HUES6 (cell line): Measurements from ENCODE around the gene ROBO2.

Source experiments
- H3K27ac ChIP-seq: 2 replicates; pipeline ENCODE4 v1.7.0; 2013; ENCODE audit warnings: low read depth, mild to moderate bottlenecking, low read length, inconsistent platforms
- H3K27me3 ChIP-seq: 2 replicates; pipeline ENCODE4 v1.6.1; 2013; ENCODE audit warnings: low read length; ENCODE audit not compliant: control insufficient read depth, insufficient read depth
- H3K36me3 ChIP-seq: 2 replicates; pipeline ENCODE4 v1.6.1; 2013; ENCODE audit warnings: low read length; ENCODE audit not compliant: control insufficient read depth, insufficient read depth
- H3K4me1 ChIP-seq: 2 replicates; pipeline ENCODE4 v1.6.1; 2013; ENCODE audit warnings: low read length; ENCODE audit not compliant: control insufficient read depth, insufficient read depth
- H3K4me3 ChIP-seq: 2 replicates; pipeline ENCODE4 v1.5.1; 2013; ENCODE audit warnings: low read depth, low read length
- H3K9ac ChIP-seq: one replicate; pipeline ENCODE4 v1.6.1; 2013; ENCODE audit warnings: mild to moderate bottlenecking, low read length
- H3K9me3 ChIP-seq: 2 replicates; pipeline ENCODE4 v1.6.1; 2013; ENCODE audit warnings: low read depth, low read length; ENCODE audit not compliant: control insufficient read depth, insufficient read depth

Gene ROBO2

GRCh38 chr3:77298417-77298816 lies 258.5 kb downstream of the ROBO2 start:
- no peaks in the 10 kb centered on the region for H3K36me3 ChIP-seq
- H3K9me3 ChIP-seq = no peaks in the 10 kb centered on the region
- no peaks in the 10 kb centered on the region for H3K27me3 ChIP-seq
- no peak overlapping the region for H3K27ac ChIP-seq
- no peak overlapping the region for H3K4me3 ChIP-seq
- H3K9ac ChIP-seq = no peak overlapping the region
- H3K4me1 ChIP-seq = no peaks in the 10 kb centered on the region

DNA sequence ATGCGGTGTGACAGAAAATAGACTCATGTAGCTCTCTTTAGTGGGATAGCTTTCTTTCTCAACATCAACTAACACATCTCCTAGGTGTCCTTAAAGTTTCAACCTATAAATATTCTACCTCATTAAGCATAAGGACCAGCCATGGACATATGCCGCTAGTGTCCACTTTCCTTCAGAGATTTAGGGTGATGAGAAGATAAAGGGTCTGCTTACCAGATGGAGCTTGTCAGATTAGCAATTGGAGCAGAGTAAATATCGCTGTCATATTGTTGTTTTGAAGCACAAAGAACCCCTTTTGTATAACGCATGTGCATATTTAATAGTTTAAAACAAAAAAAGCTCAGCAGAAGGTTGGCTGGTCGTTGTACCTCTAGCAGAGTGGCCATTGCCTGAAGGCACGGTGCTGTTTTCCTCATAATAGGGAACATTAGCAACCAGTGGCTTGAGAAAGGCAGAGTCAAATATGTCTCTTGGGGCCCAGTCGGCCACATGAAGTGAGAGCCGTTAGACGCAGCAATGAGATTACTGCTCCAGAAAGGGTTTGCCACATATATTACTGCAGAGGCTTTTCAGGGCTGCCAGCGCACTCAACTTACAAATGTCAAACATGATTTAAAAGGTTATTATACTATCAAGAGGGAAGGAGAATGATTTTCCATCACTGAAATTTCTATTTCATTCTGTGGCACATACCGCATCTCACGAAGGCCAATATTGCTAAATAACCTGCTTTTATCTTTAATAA lies 264.2 kb downstream of the ROBO2 start:
- Histone ChIP-seq H3K4me1 (peaks cover 18% of the 10 kb centered on the region; the same call in 1 of the 2 replicates), H3K9me3 (no peaks in the 10 kb centered on the region), H3K27ac (no peak overlapping the region), H3K36me3 (no peaks in the 10 kb centered on the region), H3K4me3 (no peak overlapping the region), H3K9ac (no peak overlapping the region), H3K27me3 (no peaks in the 10 kb centered on the region)

- H3K9ac ChIP-seq = no peak overlapping the region
- no peaks in the 10 kb centered on the region for H3K27me3 ChIP-seq
- H3K36me3 ChIP-seq = no peaks in the 10 kb centered on the region
- H3K27ac ChIP-seq = no peak overlapping the region
- peaks cover 18% of the 10 kb centered on the region; the same call in 1 of the 2 replicates for H3K4me1 ChIP-seq
- no peaks in the 10 kb centered on the region for H3K9me3 ChIP-seq
- H3K4me3 ChIP-seq = no peak overlapping the region
These were observed 264.8 kb downstream of the ROBO2 start for GRCh38 chr3:77304700-77305021.

GRCh38 chr3:77309460-77309859 lies 269.6 kb downstream of the ROBO2 start:
- Histone ChIP-seq H3K27ac (no peak overlapping the region), H3K36me3 (no peaks in the 10 kb centered on the region), H3K4me3 (no peak overlapping the region), H3K9ac (no peak overlapping the region), H3K9me3 (no peaks in the 10 kb centered on the region), H3K4me1 (peaks cover 11% of the 10 kb centered on the region; the same call in 1 of the 2 replicates), H3K27me3 (no peaks in the 10 kb centered on the region)

DNA sequence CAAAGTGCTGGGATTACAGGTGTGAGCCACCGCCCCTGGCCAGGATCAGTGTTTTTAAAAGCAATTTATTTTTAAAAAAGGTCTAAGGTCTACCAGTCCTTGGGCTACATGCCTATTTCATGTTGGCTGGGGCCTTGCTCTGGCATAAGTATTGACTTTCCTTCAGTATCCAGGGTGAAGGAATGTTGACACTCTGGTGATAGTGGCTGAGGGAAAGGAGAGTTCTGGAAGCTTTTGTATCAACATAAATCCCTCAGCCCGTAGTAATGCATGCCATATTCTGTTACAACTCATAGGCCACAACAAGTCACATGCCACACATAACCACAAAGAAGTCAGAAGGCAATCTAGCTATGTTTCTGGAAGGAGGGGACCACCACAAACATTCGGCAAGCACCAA lies 273.9 kb downstream of the ROBO2 start:
- Histone ChIP-seq H3K9ac (no peak overlapping the region), H3K4me3 (no peak overlapping the region)

GRCh38 chr3:77319711-77320110 lies 279.8 kb downstream of the ROBO2 start:
- Histone ChIP-seq H3K9me3 (no peaks in the 10 kb centered on the region), H3K36me3 (no peaks in the 10 kb centered on the region), H3K4me1 (0 out of 2 replicates have a peak, but pooled peaks cover 2% of the 10 kb centered on the region), H3K4me3 (no peak overlapping the region), H3K9ac (no peak overlapping the region), H3K27ac (no peak overlapping the region), H3K27me3 (no peaks in the 10 kb centered on the region)

More for the DNA sequence above, 273.9 kb downstream of the ROBO2 start:
- no peaks in the 10 kb centered on the region for H3K4me1 ChIP-seq
- H3K36me3 ChIP-seq = no peaks in the 10 kb centered on the region
- no peak overlapping the region for H3K27ac ChIP-seq
- no peaks in the 10 kb centered on the region for H3K9me3 ChIP-seq
- no peaks in the 10 kb centered on the region for H3K27me3 ChIP-seq

GRCh38 chr3:77320514-77320913 lies 280.6 kb downstream of the ROBO2 start:
- no peak overlapping the region for H3K27ac ChIP-seq
- no peak overlapping the region for H3K4me3 ChIP-seq
- no peak overlapping the region for H3K9ac ChIP-seq
- H3K9me3 ChIP-seq = no peaks in the 10 kb centered on the region
- H3K36me3 ChIP-seq = no peaks in the 10 kb centered on the region
- 0 out of 2 replicates have a peak, but pooled peaks cover 2% of the 10 kb centered on the region for H3K4me1 ChIP-seq
- no peaks in the 10 kb centered on the region for H3K27me3 ChIP-seq

- no peaks in the 10 kb centered on the region for H3K36me3 ChIP-seq
- H3K4me3 ChIP-seq = no peak overlapping the region
- no peaks in the 10 kb centered on the region for H3K9me3 ChIP-seq
- no peak overlapping the region for H3K27ac ChIP-seq
- H3K4me1 ChIP-seq = 0 out of 2 replicates have a peak, but pooled peaks cover 2% of the 10 kb centered on the region
- no peak overlapping the region for H3K9ac ChIP-seq
- H3K27me3 ChIP-seq = no peaks in the 10 kb centered on the region
These were observed 281.7 kb downstream of the ROBO2 start for GRCh38 chr3:77321646-77322045.

DNA sequence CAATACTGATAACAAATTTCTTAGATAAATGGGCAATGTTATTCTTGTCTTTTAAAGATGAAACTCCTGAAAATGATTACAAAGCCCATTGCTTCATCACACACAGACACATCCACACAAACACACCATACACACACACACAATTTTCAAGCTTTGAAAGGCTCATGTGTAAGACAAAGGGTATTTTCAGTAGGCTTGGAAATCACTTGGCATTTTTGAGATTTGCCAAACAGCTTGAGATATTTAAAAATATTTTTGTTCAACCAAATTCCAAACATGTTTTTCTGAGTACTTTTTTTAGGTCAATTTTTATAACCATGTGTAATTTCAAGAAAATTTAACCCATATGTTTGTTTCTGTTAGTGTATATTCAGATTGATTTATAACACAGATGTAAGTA lies 283.7 kb downstream of the ROBO2 start:
- Histone ChIP-seq H3K36me3 (no peaks in the 10 kb centered on the region), H3K4me3 (no peak overlapping the region), H3K27me3 (no peaks in the 10 kb centered on the region), H3K9ac (no peak overlapping the region), H3K4me1 (0 out of 2 replicates have a peak, but pooled peaks cover 2% of the 10 kb centered on the region), H3K27ac (no peak overlapping the region), H3K9me3 (no peaks in the 10 kb centered on the region)

GRCh38 chr3:77324105-77324504 lies 284.2 kb downstream of the ROBO2 start:
- Histone ChIP-seq H3K27ac (no peak overlapping the region), H3K4me3 (no peak overlapping the region), H3K36me3 (no peaks in the 10 kb centered on the region), H3K9ac (no peak overlapping the region), H3K9me3 (no peaks in the 10 kb centered on the region), H3K4me1 (0 out of 2 replicates have a peak, but pooled peaks cover 2% of the 10 kb centered on the region), H3K27me3 (no peaks in the 10 kb centered on the region)

DNA sequence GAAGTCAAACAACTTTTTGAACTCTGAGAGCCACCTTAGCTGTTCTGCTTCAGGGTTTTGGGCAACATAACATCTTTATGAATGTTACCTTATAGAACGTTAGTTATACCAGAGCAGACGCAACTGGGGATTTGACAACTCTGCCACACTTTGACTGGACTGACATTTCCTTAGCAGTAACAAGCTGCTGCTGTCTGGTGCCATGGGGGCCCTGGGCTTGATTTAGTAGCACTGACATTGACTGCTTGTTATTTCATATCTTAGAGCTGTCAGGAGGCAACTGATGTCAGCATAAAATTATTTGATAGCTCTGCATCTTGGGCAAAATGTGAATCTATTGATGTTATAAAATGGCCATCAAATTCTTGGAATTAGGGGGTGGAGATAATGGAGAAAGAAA lies 285.4 kb downstream of the ROBO2 start:
- H3K9me3 ChIP-seq = no peaks in the 10 kb centered on the region
- 0 out of 2 replicates have a peak, but pooled peaks cover under 1% of the 10 kb centered on the region for H3K4me1 ChIP-seq
- H3K36me3 ChIP-seq = no peaks in the 10 kb centered on the region
- H3K9ac ChIP-seq = no peak overlapping the region
- no peak overlapping the region for H3K27ac ChIP-seq
- no peak overlapping the region for H3K4me3 ChIP-seq
- H3K27me3 ChIP-seq = no peaks in the 10 kb centered on the region
